Endothelial cell of umbilical vein (primary cell): Measurements from ENCODE around the gene DEF6. TPM values are rescaled to one million over a fixed set of nuclear protein-coding genes. Genes with fewer than 3 reads are reported as not detected.

Experiments
- BruUV-seq: library from RNA; stranded (reverse); fragments of 400-500 nt; replicated peaks from 2 replicates; lab custom pipeline; 2021; lab: Mats Ljungman, UMichigan
- CTCF ChIA-PET: fragments of 300-600, 350-600 bp; sonication (Branson Sonifier 250); formaldehyde crosslinking; loops from one replicate; lab custom pipeline; 2021; ENCODE audit warnings: antibody characterized with exemption, inconsistent platforms; lab: Charles Lee
- POLR2A ChIA-PET: fragments of 300-600, 350-600 bp; sonication (Branson Sonifier 250); formaldehyde crosslinking; loops from one replicate; lab custom pipeline; 2021; ENCODE audit warnings: antibody characterized with exemption, inconsistent platforms; lab: Charles Lee
- DNase-seq: peaks from one replicate; pipeline ENCODE4 v3.0.0-alpha.2; 2011; ENCODE audit warnings: low read depth, low spot score
- FAIRE-seq: peaks from 2 replicates; lab custom pipeline; 2011; peaks lifted over from hg19 to GRCh38; lab: Jason Lieb, UNC
- H2AFZ ChIP-seq: 2 replicates; pipeline ENCODE4 v1.6.0; 2012; ENCODE audit warnings: low read depth, low read length, control low read depth, inconsistent platforms
- H3K27ac ChIP-seq: 2 replicates; pipeline ENCODE4 v1.5.1; 2011; ENCODE audit warnings: low read depth, mild to moderate bottlenecking, control low read depth, low read length, moderate library complexity; ENCODE audit not compliant: insufficient read depth
- H3K27me3 ChIP-seq, 2 experiments: 2 replicates each; pipeline versions ENCODE4 v1.6.0 to v1.6.1; 2011; ENCODE audit warnings: low read length in 2 of 2, mixed read lengths in 1 of 2; ENCODE audit not compliant: control insufficient read depth in 2 of 2, insufficient read depth in 2 of 2
- H3K36me3 ChIP-seq, 2 experiments: 2 replicates in 1 of 2; 3 replicates in 1 of 2; pipeline ENCODE4 v1.5.1; 2011; ENCODE audit warnings: low read length in 2 of 2, mild to moderate bottlenecking in 1 of 2, moderate library complexity in 1 of 2; ENCODE audit not compliant: control insufficient read depth in 2 of 2, insufficient read depth in 2 of 2; ENCODE audit errors: extremely low read depth in 1 of 2
- H3K4me1 ChIP-seq: 3 replicates; pipeline ENCODE4 v1.5.1; 2011; ENCODE audit warnings: mild to moderate bottlenecking, low read length; ENCODE audit not compliant: control insufficient read depth, insufficient read depth; ENCODE audit errors: extremely low read depth
- H3K4me2 ChIP-seq: 2 replicates; pipeline ENCODE4 v1.6.1; 2011; ENCODE audit warnings: low read length, control low read depth, mixed read lengths; ENCODE audit not compliant: insufficient read depth
- H3K4me3 ChIP-seq, 3 experiments: fragments of 200-600 bp in 1 of 3; sonication (generic), shearing (Covaris generic) in 1 of 3; replicated peaks in 1 of 3; 2 replicates each; pipeline ENCODE4 v1.5.1; 2011 to 2016; ENCODE audit warnings: control low read depth in 3 of 3, low read length in 3 of 3, mild to moderate bottlenecking in 2 of 3, inconsistent platforms in 1 of 3, low read depth in 1 of 3, moderate library complexity in 1 of 3; ENCODE audit not compliant: insufficient read depth in 1 of 3
- H3K79me2 ChIP-seq: 2 replicates; pipeline ENCODE4 v1.6.0; 2012; ENCODE audit warnings: low read length, inconsistent platforms; ENCODE audit not compliant: control insufficient read depth, insufficient read depth
- H3K9ac ChIP-seq: replicated peaks from 2 replicates; pipeline ENCODE3; 2011; ENCODE audit warnings: low read length, control low read depth; ENCODE audit not compliant: insufficient read depth; ENCODE audit errors: extremely low read depth
- H3K9me1 ChIP-seq: replicated peaks from 3 replicates; pipeline ENCODE4 v1.6.0; 2011; ENCODE audit warnings: mild to moderate bottlenecking, low read length; ENCODE audit not compliant: control insufficient read depth, insufficient read depth; ENCODE audit errors: extremely low read depth
- H3K9me3 ChIP-seq: replicated peaks from 2 replicates; pipeline ENCODE4 v1.5.1; 2012; ENCODE audit warnings: low read length, inconsistent platforms; ENCODE audit not compliant: control insufficient read depth, insufficient read depth
- H4K20me1 ChIP-seq: replicated peaks from 2 replicates; pipeline ENCODE3; 2011; ENCODE audit warnings: mild to moderate bottlenecking, low read length; ENCODE audit not compliant: control insufficient read depth, insufficient read depth; ENCODE audit errors: extremely low read depth
- CTCF ChIP-seq, 2 donors: IDR thresholded peaks; 1 replicate in 1 of 2; 2 replicates in 1 of 2; pipeline ENCODE4 v1.5.1; 2011; ENCODE audit warnings: low read length in 2 of 2, mild to moderate bottlenecking in 2 of 2, moderate library complexity in 2 of 2, control low read depth in 1 of 2, inconsistent platforms in 1 of 2, low read depth in 1 of 2; ENCODE audit not compliant: insufficient read depth in 1 of 2; ENCODE audit errors: extremely low read depth in 1 of 2
- FOS ChIP-seq: IDR thresholded peaks from 2 replicates; pipeline ENCODE4 v1.6.1; 2011; ENCODE audit warnings: mild to moderate bottlenecking, low read length, moderate library complexity, borderline replicate concordance; ENCODE audit not compliant: insufficient read depth
- GATA2 ChIP-seq: IDR thresholded peaks from 2 replicates; pipeline ENCODE4 v1.7.0; 2011; ENCODE audit warnings: low read depth, mild to moderate bottlenecking, moderate library complexity, mixed read lengths, low read length; ENCODE audit not compliant: insufficient read length, insufficient read depth
- JUN ChIP-seq: IDR thresholded peaks from 2 replicates; pipeline ENCODE4 v1.6.1; 2011; ENCODE audit warnings: borderline replicate concordance, low read depth; ENCODE audit not compliant: insufficient read length, insufficient read depth
- MAX ChIP-seq: IDR thresholded peaks from 2 replicates; pipeline ENCODE4 v1.6.1; 2011; ENCODE audit not compliant: insufficient read depth, insufficient read length
- MYC ChIP-seq: IDR thresholded peaks from one replicate; pipeline ENCODE4 v1.6.1; 2011; ENCODE audit warnings: mild to moderate bottlenecking, low read depth, low read length
- POLR2A ChIP-seq: IDR thresholded peaks from 2 replicates; pipeline ENCODE4 v1.6.1; 2012; ENCODE audit warnings: low read depth, mild to moderate bottlenecking, control low read depth, low read length
- POLR2AphosphoS5 ChIP-seq: IDR thresholded peaks from 2 replicates; pipeline ENCODE4 v1.6.1; 2012; ENCODE audit warnings: low read depth, mild to moderate bottlenecking, control low read depth, low read length, moderate library complexity; ENCODE audit not compliant: insufficient read depth
- dilution Hi-C: fragments of 300-500 bp; cut with MboI; formaldehyde crosslinking; loops from one replicate; pipeline ENCODE4 v1.15.0; 2019; ENCODE audit warnings: low sequenced_read_pairs; ENCODE audit not compliant: extremely low pct_ligation_motif_present
- intact Hi-C: fragments of 100-400 bp; cut with micrococcal nuclease; formaldehyde crosslinking; loops from one replicate; pipeline ENCODE4 v1.10.0; 2022
- polyA plus RNA-seq, 4 experiments: library from polyadenylated mRNA; depleted of rRNA in 3 of 4; stranded (reverse) in 3 of 4; unstranded in 1 of 4; fragments of >200 nt; gene quantifications; 2 replicates each; pipeline versions ENCODE4 v1.2.1 to v1.2.3, GENCODE V29; 2011 to 2012; ENCODE audit warnings: missing spikeins in 1 of 4
- total RNA-seq: library from RNA; stranded (reverse); gene quantifications from 2 replicates; pipeline ENCODE4 v1.2.3, GENCODE V29; 2021

Gene DEF6
- total and polyA plus RNA-seq, 2 donors (not counting 3 experiments of a cell fraction or from before 2014, with no cell fraction given), result 0.59 to 0.77 TPM

DNA sequence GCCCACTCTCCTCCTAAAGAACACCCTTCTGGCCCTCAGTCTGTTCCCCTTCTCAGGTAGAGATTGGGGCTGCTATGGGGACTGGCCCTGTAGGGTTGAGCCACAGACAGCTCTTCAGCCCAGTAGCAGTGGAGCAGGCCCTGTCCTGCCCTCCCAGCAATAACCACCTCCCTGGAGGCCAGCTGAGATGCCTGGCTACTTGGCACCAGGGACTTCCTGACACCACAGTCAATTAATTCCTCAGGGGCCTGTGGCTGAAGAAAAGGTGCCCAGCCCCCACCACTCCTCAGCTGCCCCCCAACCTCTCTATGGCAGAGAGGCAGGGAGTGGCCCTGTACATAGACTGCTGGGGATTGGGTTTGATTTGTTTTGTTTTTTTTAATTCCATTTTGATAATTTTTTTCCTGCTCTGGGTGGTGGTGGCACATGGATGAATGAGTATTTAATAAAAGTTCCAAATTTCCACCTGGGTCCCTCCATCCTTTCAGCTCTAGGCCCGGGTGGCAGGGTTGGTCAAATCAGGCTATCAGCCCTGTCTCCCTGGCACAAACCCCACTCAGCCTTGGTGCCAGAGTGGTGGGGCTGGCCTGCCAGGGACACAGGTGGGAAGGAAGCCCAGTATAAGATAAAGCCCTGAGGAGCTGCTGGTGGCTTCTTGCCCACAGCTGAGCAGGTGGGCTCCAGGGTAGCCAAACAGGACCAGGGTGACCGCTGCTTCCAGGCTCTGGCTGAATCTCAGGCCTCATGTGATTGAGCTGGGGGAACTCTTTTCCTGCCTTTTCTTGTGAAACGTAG lies 1.9 kb upstream of the DEF6 start:
- DNase-seq (no peak), FAIRE-seq (no peak)
- no peak for TF ChIP-seq GATA2
- no peak for TF ChIP-seq FOS
- TF ChIP-seq JUN, result no peak
- no peak for TF ChIP-seq POLR2AphosphoS5
- no peak for TF ChIP-seq MAX
- TF ChIP-seq POLR2A, result no peak
- no peak for TF ChIP-seq CTCF (IDR thresholded peaks at IDR 0.05; ENCODE audit: extremely low read depth in 1 of 2, insufficient read depth in 1 of 2, low read depth in 1 of 2, low read length in 2 of 2)
- TF ChIP-seq MYC, result no peak
- H3K4me3 ChIP-seq, result no peak overlapping the region
- H4K20me1 ChIP-seq, result no peaks in the 10 kb centered on the region
- H3K4me1 ChIP-seq, result peaks cover 10% of the 10 kb centered on the region
- intact Hi-C loops, result loop anchor here (10.0 kb wide), 1 partner anchor 439 kb away; the partner anchor contains the start of gene ARMC12
- no peaks in the 10 kb centered on the region for H3K9me3 ChIP-seq
- H3K79me2 ChIP-seq, result no peaks in the 10 kb centered on the region
- no peak overlapping the region for H3K27ac ChIP-seq
- ChIA-PET POLR2A (no interaction called here), CTCF (interaction anchor here (0.7 to 3.8 kb wide), 9 partner anchors 9 to 442 kb away, joined by 3 to 67 read pairs (median 11); partner anchors contain the start of genes ARMC12, PPARD and RPL10A)
- no peaks in the 10 kb centered on the region for H3K9me1 ChIP-seq
- dilution Hi-C loops, result no loop called here
- no peak overlapping the region for H3K4me2 ChIP-seq
- peaks cover 6 to 33% of the 10 kb centered on the region in 2 experiments for H3K36me3 ChIP-seq
- no peak overlapping the region for H2AFZ ChIP-seq
- H3K27me3 ChIP-seq, result no peaks in the 10 kb centered on the region
- BruUV-seq, result no TSS peak
- no peak overlapping the region for H3K9ac ChIP-seq
